SH-SY5Y (cell line): ENCODE measurements around the gene XG.

Experiments used
- GATA2 ChIP-seq: IDR thresholded peaks from 2 replicates; pipeline ENCODE4 v1.6.1; 2011; ENCODE audit warnings: mild to moderate bottlenecking, low read depth, low read length
- GATA3 ChIP-seq: IDR thresholded peaks from 2 replicates; pipeline ENCODE4 v1.6.1; 2011; ENCODE audit warnings: low read depth, mild to moderate bottlenecking, low read length, moderate library complexity

Gene XG

GRCh38 chrX:2846992-2847391 lies 95.2 kb downstream of the XG start:
- TF ChIP-seq GATA3 (no peak), GATA2 (no peak)

- TF ChIP-seq GATA2 (no peak), GATA3 (no peak)
These were observed 97.0 kb downstream of the XG start for GRCh38 chrX:2848871-2849301.

- TF ChIP-seq GATA3: no peak
These were observed 103.1 kb downstream of the XG start for GRCh38 chrX:2854918-2855317.

DNA sequence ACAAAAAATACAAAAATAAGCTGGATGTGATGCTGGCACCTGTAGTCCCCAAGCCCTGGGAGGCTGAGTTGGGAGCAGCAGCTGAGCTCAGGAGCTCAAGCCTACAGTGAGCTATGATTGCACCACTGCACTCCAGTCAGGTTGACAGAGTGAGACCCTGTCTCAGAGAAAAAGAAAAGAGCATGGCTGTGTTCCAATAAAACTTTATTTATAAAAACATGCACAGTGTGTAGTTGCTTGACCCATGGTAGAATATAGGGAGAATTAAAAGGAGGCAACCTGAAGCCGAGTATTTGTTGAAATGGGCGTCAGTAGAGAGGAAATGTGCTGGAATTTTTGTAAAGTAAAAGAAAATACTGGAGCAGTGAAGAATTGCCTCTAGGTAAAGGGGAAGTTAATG lies 103.9 kb downstream of the XG start:
- no peak for TF ChIP-seq GATA3
- TF ChIP-seq GATA2: no peak

DNA sequence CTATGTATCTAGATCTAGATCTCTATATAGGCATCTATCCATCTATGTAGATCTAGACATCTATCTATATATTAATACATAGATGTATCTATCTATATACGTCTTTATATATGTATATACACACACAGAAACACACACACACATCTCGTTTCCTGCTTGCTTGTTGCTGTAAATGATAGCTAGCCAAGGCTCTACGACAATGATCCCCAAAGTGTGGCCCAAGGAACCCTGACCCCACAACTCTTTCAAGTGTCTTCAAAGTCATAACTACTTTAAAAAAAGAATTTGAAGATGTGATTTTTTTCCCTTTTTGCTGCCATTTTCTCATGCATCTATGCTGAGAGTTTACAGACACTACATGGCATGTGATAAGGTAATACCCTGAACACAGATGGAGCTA lies 105.7 kb downstream of the XG start:
- TF ChIP-seq GATA2: no peak
- no peak for TF ChIP-seq GATA3

DNA sequence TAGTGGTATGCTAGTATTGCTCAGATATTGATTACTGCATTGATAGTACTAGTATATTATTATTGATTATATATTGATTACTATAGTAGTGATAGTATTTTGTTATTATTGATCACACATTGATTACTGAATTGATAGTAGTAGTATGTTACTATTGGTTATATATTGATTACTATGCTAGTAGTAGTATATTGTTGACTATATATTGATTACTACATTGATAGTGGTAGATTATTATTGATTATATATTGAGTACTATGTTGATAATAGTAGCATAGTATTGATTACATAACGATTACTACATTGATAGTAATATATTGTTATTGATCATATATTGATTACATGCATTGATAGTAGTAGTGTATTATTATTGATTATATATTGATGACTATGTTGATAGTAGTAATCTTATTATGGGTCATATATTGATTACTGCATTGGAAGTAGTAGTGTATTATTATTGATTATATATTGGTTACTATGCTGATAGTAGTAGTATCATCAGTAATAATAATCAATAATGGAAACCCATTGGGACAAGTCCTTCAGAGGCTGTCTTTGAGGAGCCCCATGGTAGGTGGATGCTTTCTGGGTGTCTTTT lies 107.5 kb downstream of the XG start:
- TF ChIP-seq GATA3 (no peak), GATA2 (no peak)

GRCh38 chrX:2862404-2862803 lies 110.6 kb downstream of the XG start:
- TF ChIP-seq GATA3 (no peak), GATA2 (no peak)

GRCh38 chrX:2863646-2864045 lies 111.8 kb downstream of the XG start:
- TF ChIP-seq GATA3: no peak
- no peak for TF ChIP-seq GATA2
